ENCODE results near the gene CPPED1.

The CPPED1 gene

GRCh38 chr16:12760819-12761611 is 42.7 kb downstream of the CPPED1 start:
- no peak for DNase-seq (ENCODE audit: extremely low spot score)

GRCh38 chr16:12758670-12759558 is 44.8 kb downstream of the CPPED1 start:
- POLR2A ChIA-PET, result no interaction called here
- CTCF ChIA-PET, result no interaction called here
- TF ChIP-seq NFRKB (IDR thresholded peaks at IDR 0.05) (no peak), HDGF (IDR thresholded peaks at IDR 0.05; ENCODE audit: borderline replicate concordance) (no peak), ELF4 (IDR thresholded peaks at IDR 0.05) (no peak), CTBP1 (IDR thresholded peaks at IDR 0.05; ENCODE audit: borderline replicate concordance) (no peak), LEF1 (IDR thresholded peaks at IDR 0.05; ENCODE audit: borderline replicate concordance) (no peak), PKNOX1 (IDR thresholded peaks at IDR 0.05) (no peak), L3MBTL2 (conservative IDR thresholded peaks at IDR 0.05) (no peak), SP1 (IDR thresholded peaks at IDR 0.05) (no peak), FOXA1 (IDR thresholded peaks at IDR 0.05) (no peak), FOXK2 (IDR thresholded peaks at IDR 0.05) (no peak)
- no peak for DNase-seq (ENCODE audit: extremely low spot score)

More at GRCh38 chr16:12760819-12761611, 42.7 kb downstream of the CPPED1 start:
- CTCF ChIA-PET, result no interaction called here
- POLR2A ChIA-PET, result no interaction called here
- TF ChIP-seq L3MBTL2 (conservative IDR thresholded peaks at IDR 0.05), result no peak
- TF ChIP-seq FOXA1 (IDR thresholded peaks at IDR 0.05), result no peak
- TF ChIP-seq HDGF (IDR thresholded peaks at IDR 0.05; ENCODE audit: borderline replicate concordance), result no peak
- no peak for TF ChIP-seq SP1 (IDR thresholded peaks at IDR 0.05)
- TF ChIP-seq LEF1 (IDR thresholded peaks at IDR 0.05; ENCODE audit: borderline replicate concordance), result no peak
- no peak for TF ChIP-seq ZNF384 (IDR thresholded peaks at IDR 0.05)
- no peak for TF ChIP-seq CTBP1 (IDR thresholded peaks at IDR 0.05; ENCODE audit: borderline replicate concordance)
- no peak for TF ChIP-seq SUZ12 (IDR thresholded peaks at IDR 0.05)
- TF ChIP-seq ELF4 (IDR thresholded peaks at IDR 0.05), result no peak
- TF ChIP-seq PKNOX1 (IDR thresholded peaks at IDR 0.05), result no peak
- TF ChIP-seq ARNT (IDR thresholded peaks at IDR 0.05), result no peak
- no peak for TF ChIP-seq NFRKB (IDR thresholded peaks at IDR 0.05)
- TF ChIP-seq BHLHE40 (IDR thresholded peaks at IDR 0.05; ENCODE audit: borderline replicate concordance), result no peak
- no peak for TF ChIP-seq TARDBP (IDR thresholded peaks at IDR 0.05)
- TF ChIP-seq FOXK2 (IDR thresholded peaks at IDR 0.05), result no peak
- TF ChIP-seq FOXM1 (IDR thresholded peaks at IDR 0.05; ENCODE audit: borderline replicate concordance), result no peak

GRCh38 chr16:12758031-12758669 is 45.5 kb downstream of the CPPED1 start:
- ChIA-PET POLR2A (interaction anchor here (0.7 kb wide), 1 partner anchor 14 kb away, joined by 3 read pairs; no protein-coding TSS in a partner anchor), CTCF (no interaction called here)
- no peak for DNase-seq (ENCODE audit: extremely low spot score)

GRCh38 chr16:12757546-12757945 is 46.1 kb downstream of the CPPED1 start:
- no peak for TF ChIP-seq L3MBTL2 (conservative IDR thresholded peaks at IDR 0.05)
- no peak for TF ChIP-seq ELF4 (IDR thresholded peaks at IDR 0.05)
- TF ChIP-seq NFRKB (IDR thresholded peaks at IDR 0.05), result no peak
- TF ChIP-seq FOXK2 (IDR thresholded peaks at IDR 0.05), result no peak
- TF ChIP-seq SP1 (IDR thresholded peaks at IDR 0.05), result no peak
- no peak for TF ChIP-seq SUZ12 (IDR thresholded peaks at IDR 0.05)
- no peak for TF ChIP-seq CTBP1 (IDR thresholded peaks at IDR 0.05; ENCODE audit: borderline replicate concordance)
- CTCF ChIA-PET, result no interaction called here
- POLR2A ChIA-PET, result interaction anchor here (0.7 kb wide), 1 partner anchor 15 kb away, joined by 3 read pairs; no protein-coding TSS in a partner anchor
- no peak for DNase-seq (ENCODE audit: extremely low spot score)

More at GRCh38 chr16:12758031-12758669, 45.5 kb downstream of the CPPED1 start:
- no peak for TF ChIP-seq ELF4 (IDR thresholded peaks at IDR 0.05)
- 0 out of 2 replicates have a peak, but pooled peaks have one; percentile 18 for TF ChIP-seq PKNOX1 (IDR thresholded peaks at IDR 0.05)

- ChIA-PET CTCF (no interaction called here), POLR2A (no interaction called here)
- no peak for DNase-seq (ENCODE audit: extremely low spot score)
- TF ChIP-seq FOXK2 (IDR thresholded peaks at IDR 0.05) (no peak), HDGF (IDR thresholded peaks at IDR 0.05; ENCODE audit: borderline replicate concordance) (no peak), ARNT (IDR thresholded peaks at IDR 0.05) (no peak)
Measured at GRCh38 chr16:12754824-12755543, 48.7 kb downstream of the CPPED1 start.

All from HEK293T (cell line).